RWPE1 (cell line): ENCODE results near the gene SQOR.

Source experiments
- CTCF ChIA-PET: fragments of 350-600 bp; sonication (Branson Sonifier 250); formaldehyde crosslinking; extraction: SDS; loops from one replicate; lab custom pipeline; 2021; lab: Yijun Ruan, JAX
- POLR2A ChIA-PET: fragments of 400-600 bp; formaldehyde crosslinking; extraction: SDS; loops from one replicate; lab custom pipeline; 2020; ENCODE audit warnings: antibody characterized with exemption; ENCODE audit not compliant: low non-redundant PET; lab: Yijun Ruan, JAX
- DNase-seq: peaks from one replicate; pipeline ENCODE4 v3.0.0; 2012; ENCODE audit warnings: low spot score
- H3K27ac ChIP-seq: fragments of 450-650 bp; 2 replicates; pipeline ENCODE4 v1.5.1; 2017
- CTCF ChIP-seq: fragments of 450-650 bp; conservative IDR thresholded peaks from 2 replicates; pipeline ENCODE4 v1.5.1; 2017; ENCODE audit warnings: low read depth, mild to moderate bottlenecking

SQOR gene

GRCh38 chr15:45689616-45690015 lies 54.8 kb downstream of the SQOR start:
- no peak overlapping the region for H3K27ac ChIP-seq
- CTCF ChIA-PET: no interaction called here
- TF ChIP-seq CTCF: no peak
- no peak for DNase-seq
- POLR2A ChIA-PET: no interaction called here

DNA sequence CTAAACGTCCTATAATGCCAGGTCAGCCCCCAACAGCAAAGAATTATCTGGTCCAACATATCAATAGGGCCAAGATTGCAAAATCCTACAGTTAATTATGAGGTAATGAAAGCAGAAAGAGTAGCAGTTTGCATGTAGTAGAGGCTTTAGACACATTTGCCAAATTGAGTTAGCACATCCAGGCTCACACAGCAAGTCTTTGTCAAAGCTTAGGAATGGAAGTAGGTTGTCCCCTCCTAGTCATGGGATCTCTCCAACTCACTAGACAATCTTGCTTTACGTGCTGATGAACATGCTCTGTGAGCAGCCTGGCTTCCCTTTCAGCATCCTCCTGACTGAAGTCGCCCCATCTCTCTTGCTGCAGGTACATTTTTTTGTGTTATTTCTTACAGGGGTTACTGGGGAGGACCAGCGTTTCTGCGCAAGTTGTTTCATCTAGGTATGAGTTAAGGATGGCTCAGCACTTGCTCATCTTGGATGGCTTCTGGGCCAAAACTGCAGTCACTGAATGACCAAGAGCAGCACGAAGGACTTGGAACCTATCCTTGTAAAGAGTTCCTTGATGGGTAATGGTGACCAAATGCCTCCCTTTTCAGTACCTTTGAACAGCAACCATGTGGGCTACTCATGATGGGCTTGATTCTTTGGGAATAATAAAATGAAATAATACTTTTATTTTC lies 55.9 kb downstream of the SQOR start:
- POLR2A ChIA-PET: no interaction called here
- H3K27ac ChIP-seq: no peak overlapping the region
- no peak for DNase-seq
- CTCF ChIA-PET: interaction anchor here (0.6 kb wide), 1 partner anchor 1032 kb away, joined by 3 read pairs; no protein-coding TSS in a partner anchor
- TF ChIP-seq CTCF: no peak

DNA sequence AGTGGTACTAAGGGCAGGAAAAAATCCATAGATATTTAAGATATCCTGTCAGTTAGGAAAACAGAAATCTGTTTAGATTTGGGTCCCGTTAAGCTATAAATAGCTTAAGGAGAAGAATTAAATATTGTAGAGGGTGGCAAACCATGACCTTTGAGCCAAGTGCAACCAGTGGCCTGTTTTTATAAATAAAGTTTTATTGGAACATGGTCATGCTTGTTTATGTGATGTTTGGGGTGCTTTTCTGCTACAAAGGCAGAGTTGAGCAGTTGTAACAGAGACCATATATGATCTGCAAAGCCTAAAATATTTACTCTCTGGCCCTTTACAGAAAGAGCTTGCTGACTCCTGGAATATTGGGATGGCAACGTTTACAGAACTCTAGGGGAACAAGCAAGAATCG lies 66.3 kb downstream of the SQOR start:
- CTCF ChIA-PET: no interaction called here
- DNase-seq: no peak
- no peak for TF ChIP-seq CTCF
- POLR2A ChIA-PET: no interaction called here
- H3K27ac ChIP-seq: no peak overlapping the region

- ChIA-PET POLR2A (no interaction called here), CTCF (no interaction called here)
- no peak for DNase-seq
- no peak overlapping the region for H3K27ac ChIP-seq
- TF ChIP-seq CTCF: no peak
Measured at GRCh38 chr15:45702041-45702440, 67.2 kb downstream of the SQOR start.

GRCh38 chr15:45703670-45704328 lies 69.0 kb downstream of the SQOR start:
- DNase-seq: no peak
- CTCF ChIA-PET: no interaction called here
- TF ChIP-seq CTCF: no peak
- POLR2A ChIA-PET: no interaction called here
- no peak overlapping the region for H3K27ac ChIP-seq

GRCh38 chr15:45704329-45705249 lies 69.8 kb downstream of the SQOR start:
- no peak overlapping the region for H3K27ac ChIP-seq

More at GRCh38 chr15:45704329-45705249, 69.8 kb downstream of the SQOR start:
- no peak for TF ChIP-seq CTCF
- ChIA-PET POLR2A (no interaction called here), CTCF (interaction anchor here (0.7 to 1.1 kb wide), 4 partner anchors 32 to 1194 kb away, joined by 3 to 6 read pairs (median 4); no protein-coding TSS in a partner anchor)
- DNase-seq: no peak
